Thyroid gland (tissue), 4 donors: ENCODE data around the gene NSG1. TPM values are rescaled to one million over a fixed set of nuclear protein-coding genes. Genes with fewer than 3 reads are reported as not detected.
"Not testable (repeated sequence)": the region's sequence is repeated elsewhere in the genome, so short reads cannot be mapped to it uniquely, and the experiment has no call there.

Experiments
- DNase-seq, 2 donors: peaks; one replicate each; pipeline ENCODE4 v3.0.0-alpha.2; 2019
- H3K27ac ChIP-seq, 3 donors: fragments of 200-600 bp; sonication (generic); 1 replicate in 2 of 3; 2 replicates in 1 of 3; pipeline ENCODE4 v1.5.1; 2016 to 2019; ENCODE audit warnings: mild to moderate bottlenecking in 1 of 3, moderate library complexity in 1 of 3
- H3K27me3 ChIP-seq: fragments of 200-600 bp; sonication (generic); one replicate; pipeline ENCODE4 v1.5.1; 2019
- H3K36me3 ChIP-seq, 2 donors: fragments of 200-600 bp; sonication (generic); one replicate each; pipeline ENCODE4 v1.5.1; 2016 to 2019
- H3K4me1 ChIP-seq, 2 donors: fragments of 200-600 bp; sonication (generic); one replicate each; pipeline ENCODE4 v1.5.1; 2017 to 2019
- H3K4me3 ChIP-seq, 3 donors: fragments of 200-600 bp; sonication (generic); replicated peaks in 1 of 3; 1 replicate in 2 of 3; 2 replicates in 1 of 3; pipeline ENCODE4 v1.5.1; 2016; ENCODE audit warnings: mild to moderate bottlenecking in 1 of 3
- H3K9me3 ChIP-seq: fragments of 200-600 bp; sonication (generic); one replicate; pipeline ENCODE4 v1.5.1; 2017
- POLR2A ChIP-seq, 2 donors: fragments of 450-650 bp; IDR thresholded peaks; one replicate each; pipeline ENCODE4 v1.6.1; 2017; ENCODE audit warnings: antibody characterized with exemption in 2 of 2, mild to moderate bottlenecking in 2 of 2, moderate library complexity in 1 of 2
- WGBS, 2 donors: methylation state at CpG; one replicate each; pipeline ENCODE4 v1.1.5; 2017; 5-methylcytosine and 5-hydroxymethylcytosine counted together
- intact Hi-C: fragments of 100-400 bp; cut with DNase I; formaldehyde crosslinking; loops from one replicate; pipeline ENCODE4 v1.15.1; 2023
- total RNA-seq, 4 donors: library from RNA; depleted of rRNA; stranded (reverse); fragments of >200 nt; gene quantifications; one replicate each; pipeline ENCODE4 v1.2.3, GENCODE V29; 2016
- TF ChIP-seq, protein P1 (sequence below), 6 experiments: fragments of 200-600 bp in 3 of 6; fragments of 450-650 bp in 3 of 6; sonication (generic) in 3 of 6; IDR thresholded peaks; one replicate each; pipeline ENCODE4 v1.5.1; 2016 to 2019; ENCODE audit warnings: antibody characterized with exemption in 6 of 6, mild to moderate bottlenecking in 2 of 6, inconsistent platforms in 1 of 6, moderate library complexity in 1 of 6

The NSG1 gene
- total RNA-seq, 4 donors from 2014 or later: 0.40 to 0.44 TPM; not detected in 2

DNA sequence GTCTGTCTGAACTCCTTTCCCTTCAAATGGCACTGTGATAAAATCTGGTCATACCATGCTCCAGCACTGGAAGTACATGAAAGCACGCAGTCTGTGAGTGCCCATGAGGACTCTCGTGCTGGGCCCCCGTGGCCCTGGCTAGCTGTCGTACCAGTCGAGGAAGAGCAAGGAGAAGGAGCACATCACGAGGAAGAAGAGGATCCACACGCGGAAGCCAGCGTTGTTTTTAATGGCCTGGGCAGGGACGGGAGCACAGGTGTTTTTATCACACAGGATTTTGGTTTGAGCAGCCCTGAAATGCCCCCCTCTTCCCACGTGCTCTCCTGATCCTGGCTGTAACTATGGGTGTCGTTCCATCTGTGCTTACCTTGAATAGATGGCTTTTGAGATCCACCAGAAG lies 33.0 kb downstream of the NSG1 start:
- WGBS, 2 donors: 96 to 97% methylated on average over 12 of the region's 12 CpGs
- no peak for TF ChIP-seq POLR2A (IDR thresholded peaks at IDR 0.05)
- TF ChIP-seq, protein P1, sequence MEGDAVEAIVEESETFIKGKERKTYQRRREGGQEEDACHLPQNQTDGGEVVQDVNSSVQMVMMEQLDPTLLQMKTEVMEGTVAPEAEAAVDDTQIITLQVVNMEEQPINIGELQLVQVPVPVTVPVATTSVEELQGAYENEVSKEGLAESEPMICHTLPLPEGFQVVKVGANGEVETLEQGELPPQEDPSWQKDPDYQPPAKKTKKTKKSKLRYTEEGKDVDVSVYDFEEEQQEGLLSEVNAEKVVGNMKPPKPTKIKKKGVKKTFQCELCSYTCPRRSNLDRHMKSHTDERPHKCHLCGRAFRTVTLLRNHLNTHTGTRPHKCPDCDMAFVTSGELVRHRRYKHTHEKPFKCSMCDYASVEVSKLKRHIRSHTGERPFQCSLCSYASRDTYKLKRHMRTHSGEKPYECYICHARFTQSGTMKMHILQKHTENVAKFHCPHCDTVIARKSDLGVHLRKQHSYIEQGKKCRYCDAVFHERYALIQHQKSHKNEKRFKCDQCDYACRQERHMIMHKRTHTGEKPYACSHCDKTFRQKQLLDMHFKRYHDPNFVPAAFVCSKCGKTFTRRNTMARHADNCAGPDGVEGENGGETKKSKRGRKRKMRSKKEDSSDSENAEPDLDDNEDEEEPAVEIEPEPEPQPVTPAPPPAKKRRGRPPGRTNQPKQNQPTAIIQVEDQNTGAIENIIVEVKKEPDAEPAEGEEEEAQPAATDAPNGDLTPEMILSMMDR (IDR thresholded peaks at IDR 0.05): no peak
- no peaks in the 10 kb centered on the region for H3K27me3 ChIP-seq
- intact Hi-C loops: no loop called here
- no peak overlapping the region for H3K4me3 ChIP-seq
- H3K27ac ChIP-seq: no peak overlapping the region
- H3K36me3 ChIP-seq: peaks cover 33 to 42% of the 10 kb centered on the region in 2 donors
- H3K9me3 ChIP-seq: no peaks in the 10 kb centered on the region
- no peaks in the 10 kb centered on the region for H3K4me1 ChIP-seq
- no peak for DNase-seq

DNA sequence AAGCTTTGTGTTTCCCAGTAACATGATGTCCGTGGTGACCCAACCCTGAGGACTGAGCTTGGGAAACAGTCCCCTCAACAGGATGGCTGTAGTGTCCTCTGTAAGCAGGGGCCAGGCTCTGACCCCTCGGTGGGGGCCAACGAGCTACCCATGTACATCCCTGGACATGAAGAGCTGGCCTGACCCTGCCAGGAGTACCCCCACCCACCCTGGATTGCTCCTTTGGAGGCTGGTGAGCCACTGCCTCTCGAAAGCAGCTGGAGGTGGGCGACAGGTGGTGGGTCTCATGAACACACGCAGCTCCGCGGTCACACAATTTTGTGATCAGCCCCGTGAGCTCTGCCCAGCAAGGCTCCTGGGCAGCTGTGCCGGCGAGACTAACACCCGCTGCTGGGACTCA lies 33.5 kb downstream of the NSG1 start:
- WGBS, 2 donors: 97% methylated on average over 10 of the region's 12 CpGs
- intact Hi-C loops: no loop called here
- DNase-seq: no peak
- Histone ChIP-seq H3K27ac (no peak overlapping the region), H3K4me1 (no peaks in the 10 kb centered on the region), H3K27me3 (no peaks in the 10 kb centered on the region), H3K36me3 (peaks cover 33 to 43% of the 10 kb centered on the region in 2 donors), H3K4me3 (no peak overlapping the region), H3K9me3 (no peaks in the 10 kb centered on the region)
- TF ChIP-seq, protein P1 (IDR thresholded peaks at IDR 0.05): no peak
- no peak for TF ChIP-seq POLR2A (IDR thresholded peaks at IDR 0.05)

DNA sequence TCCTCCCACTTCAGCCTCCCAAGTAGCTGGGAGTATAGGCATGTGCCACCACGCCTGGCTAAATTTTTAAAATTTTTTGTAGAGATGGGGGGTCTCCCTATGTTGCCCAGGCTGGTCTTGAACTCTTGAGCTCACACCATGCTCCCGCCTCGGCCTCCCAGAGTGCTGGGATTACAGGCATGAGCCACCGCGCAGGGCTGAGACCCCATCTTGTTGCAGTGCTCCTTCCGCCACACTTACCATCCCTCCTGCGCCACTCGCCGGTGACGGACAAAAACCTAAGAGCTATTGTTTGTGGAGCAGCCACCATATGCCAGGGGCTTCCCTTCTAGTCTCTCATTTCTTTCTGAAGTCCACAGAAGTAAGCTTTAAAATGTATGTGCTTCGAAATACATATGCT lies 34.5 kb downstream of the NSG1 start:
- 96 to 97% methylated on average over 11 of the region's 11 CpGs for WGBS, 2 donors
- no peaks in the 10 kb centered on the region for H3K9me3 ChIP-seq
- no peaks in the 10 kb centered on the region for H3K4me1 ChIP-seq
- peaks cover 33 to 43% of the 10 kb centered on the region in 2 donors for H3K36me3 ChIP-seq
- H3K4me3 ChIP-seq: no peak overlapping the region
- H3K27ac ChIP-seq: no peak overlapping the region
- TF ChIP-seq POLR2A (IDR thresholded peaks at IDR 0.05): no peak
- TF ChIP-seq, protein P1 (IDR thresholded peaks at IDR 0.05): no peak
- intact Hi-C loops: no loop called here
- no peak for DNase-seq
- H3K27me3 ChIP-seq: no peaks in the 10 kb centered on the region

DNA sequence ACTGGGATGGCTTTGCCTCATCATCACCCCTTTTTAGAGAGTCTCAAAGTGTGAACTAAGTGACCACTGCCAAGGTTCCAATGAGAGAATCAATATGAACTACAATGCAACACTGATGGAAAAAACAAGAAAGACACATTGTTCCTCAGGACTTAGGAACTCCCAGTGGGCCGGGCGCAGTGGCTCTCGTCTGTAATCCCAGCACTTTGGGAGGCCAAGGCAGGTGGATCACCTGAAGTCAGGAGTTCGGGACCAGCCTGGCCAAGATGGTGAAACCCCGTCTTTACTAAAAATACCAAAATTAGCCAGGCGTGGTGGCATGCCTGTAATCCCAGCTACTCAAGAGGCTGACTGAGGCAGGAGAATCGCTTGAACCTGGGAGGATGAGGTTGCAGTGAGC lies 35.2 kb downstream of the NSG1 start:
- WGBS, 2 donors: 90 to 95% methylated on average over 7 of the region's 7 CpGs
- H3K27me3 ChIP-seq, H3K4me1 ChIP-seq, H3K4me3 ChIP-seq, DNase-seq, H3K27ac ChIP-seq, intact Hi-C loops, H3K9me3 ChIP-seq: not testable (repeated sequence)
- peaks cover 33 to 43% of the 10 kb centered on the region in 2 donors for H3K36me3 ChIP-seq

DNA sequence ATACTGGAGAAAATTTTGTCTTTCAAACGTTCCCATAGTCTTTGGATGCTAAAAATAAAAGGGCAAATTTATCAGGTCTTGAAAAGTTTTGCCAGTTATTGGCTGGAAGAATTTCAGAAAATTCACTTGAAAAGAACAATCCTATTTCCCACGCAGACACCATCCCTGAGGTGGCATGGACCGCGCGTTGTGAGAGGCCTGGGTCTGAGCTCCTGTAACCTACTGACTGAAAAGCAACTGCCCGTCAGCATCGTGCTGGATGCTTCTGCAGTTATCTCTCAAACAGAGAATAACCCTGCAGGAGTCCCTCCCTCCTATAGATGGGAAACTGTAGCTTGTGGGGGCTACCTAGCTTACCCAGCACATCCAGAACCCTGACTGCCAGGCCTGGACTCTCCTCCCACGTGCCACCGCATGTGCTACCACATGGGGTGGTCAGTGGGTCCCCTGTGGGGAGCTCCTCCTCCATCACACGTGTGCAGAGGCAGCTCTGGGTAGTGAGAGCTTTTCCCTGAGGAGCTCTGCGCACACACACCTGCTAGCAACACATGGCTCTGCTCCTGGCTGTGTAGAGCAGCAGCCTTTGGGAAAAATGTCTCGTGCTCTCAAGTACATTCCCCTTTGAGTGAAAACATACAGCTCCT lies 36.1 kb downstream of the NSG1 start:
- DNase-seq: no peak
- H3K27ac ChIP-seq: no peak overlapping the region
- no peak overlapping the region for H3K4me3 ChIP-seq
- no peaks in the 10 kb centered on the region for H3K9me3 ChIP-seq
- no peaks in the 10 kb centered on the region for H3K27me3 ChIP-seq
- H3K4me1 ChIP-seq: peaks cover 0 to 9% of the 10 kb centered on the region in 2 donors
- peaks cover 33 to 41% of the 10 kb centered on the region in 2 donors for H3K36me3 ChIP-seq
- no peak for TF ChIP-seq POLR2A (IDR thresholded peaks at IDR 0.05)
- TF ChIP-seq, protein P1 (IDR thresholded peaks at IDR 0.05): no peak
- intact Hi-C loops: no loop called here
- 82 to 91% methylated on average over 12 of the region's 12 CpGs for WGBS, 2 donors
